OCI-LY1 (cell line): Measurements from ENCODE around the gene THUMPD3.

ENCODE experiments used
- H2AFZ ChIP-seq: fragments of 200-600 bp; sonication (generic), shearing (Covaris generic); 2 replicates; pipeline ENCODE4 v1.6.0; 2014; ENCODE audit warnings: antibody characterized with exemption, mild to moderate bottlenecking, low read length
- H3F3A ChIP-seq: fragments of 200-600 bp; sonication (generic), shearing (Covaris generic); 2 replicates; pipeline ENCODE4 v1.6.0; 2014; ENCODE audit warnings: mild to moderate bottlenecking, antibody characterized with exemption, low read length, moderate library complexity; ENCODE audit not compliant: insufficient read depth
- H3K27ac ChIP-seq: fragments of 200-600 bp; sonication (generic); 2 replicates; pipeline ENCODE4 v1.5.1; 2014; ENCODE audit warnings: low read length, mixed run types, mild to moderate bottlenecking, low read depth; ENCODE audit not compliant: poor library complexity, severe bottlenecking
- H3K27me3 ChIP-seq: fragments of 200-600 bp; sonication (generic); 2 replicates; pipeline ENCODE4 v1.6.0; 2014; ENCODE audit warnings: antibody characterized with exemption, mild to moderate bottlenecking, low read length, moderate library complexity; ENCODE audit not compliant: insufficient read depth
- H3K36me3 ChIP-seq: fragments of 200-600 bp; sonication (generic); 2 replicates; pipeline ENCODE4 v1.6.1; 2014; ENCODE audit warnings: mild to moderate bottlenecking, antibody characterized with exemption, low read length, moderate library complexity, mixed read lengths; ENCODE audit not compliant: insufficient read depth
- H3K4me1 ChIP-seq: fragments of 200-600 bp; sonication (generic); 2 replicates; pipeline ENCODE4 v1.5.1; 2014; ENCODE audit warnings: mild to moderate bottlenecking, low read length, moderate library complexity; ENCODE audit not compliant: insufficient read depth, severe bottlenecking
- H3K4me2 ChIP-seq: fragments of 200-600 bp; sonication (generic), shearing (Covaris generic); 2 replicates; pipeline ENCODE4 v1.6.1; 2014; ENCODE audit warnings: low read length
- H3K4me3 ChIP-seq: fragments of 200-600 bp; sonication (generic); 2 replicates; pipeline ENCODE4 v1.5.1; 2014; ENCODE audit warnings: low read length, low read depth, mild to moderate bottlenecking, mixed read lengths; ENCODE audit not compliant: poor library complexity, severe bottlenecking
- H3K79me2 ChIP-seq: fragments of 200-600 bp; shearing (Covaris generic); 2 replicates; pipeline ENCODE4 v1.6.1; 2016; ENCODE audit warnings: mixed run types, low read length, mixed read lengths; ENCODE audit not compliant: insufficient read depth
- H3K9ac ChIP-seq: fragments of 200-600 bp; sonication (generic), shearing (Covaris generic); 2 replicates; pipeline ENCODE4 v1.6.1; 2014; ENCODE audit warnings: mild to moderate bottlenecking, low read length, mixed read lengths
- H3K9me2 ChIP-seq: fragments of 200-600 bp; sonication (generic), shearing (Covaris generic); 2 replicates; pipeline ENCODE4 v1.6.1; 2014; ENCODE audit warnings: low read depth, mild to moderate bottlenecking, low read length, mixed read lengths
- H3K9me3 ChIP-seq: fragments of 200-600 bp; shearing (Covaris generic); 2 replicates; pipeline ENCODE4 v1.6.1; 2014; ENCODE audit warnings: low read length, mixed read lengths
- H4K20me1 ChIP-seq: fragments of 200-600 bp; sonication (generic), shearing (Covaris generic); 2 replicates; pipeline ENCODE4 v1.6.0; 2016; ENCODE audit warnings: mild to moderate bottlenecking, low read length; ENCODE audit not compliant: insufficient read depth
- CTCF ChIP-seq: fragments of 200-600 bp; sonication (generic), shearing (Covaris generic); IDR thresholded peaks from 2 replicates; pipeline ENCODE4 v1.5.1; 2017; ENCODE audit warnings: mild to moderate bottlenecking, antibody characterized with exemption, low read length, moderate library complexity, mixed read lengths
- EZH2 ChIP-seq: fragments of 200-600 bp; sonication (generic), shearing (Covaris generic); IDR thresholded peaks from 2 replicates; pipeline ENCODE4 v1.8.0; 2017; ENCODE audit warnings: borderline replicate concordance, mixed run types, mild to moderate bottlenecking, antibody characterized with exemption, low read length, moderate library complexity, mixed read lengths

The THUMPD3 gene

GRCh38 chr3:9379327-9379726 is 16.5 kb downstream of the THUMPD3 start:
- no peaks in the 10 kb centered on the region; the same call in 1 of the 2 replicates for H3F3A ChIP-seq

GRCh38 chr3:9380014-9380413 is 17.2 kb downstream of the THUMPD3 start:
- Histone ChIP-seq H4K20me1 (no peaks in the 10 kb centered on the region), H3K4me2 (no peak overlapping the region), H2AFZ (no peak overlapping the region), H3K4me3 (no peak overlapping the region), H3K4me1 (no peaks in the 10 kb centered on the region), H3K27me3 (no peaks in the 10 kb centered on the region), H3K36me3 (peaks cover 95% of the 10 kb centered on the region), H3K27ac (no peak overlapping the region), H3K79me2 (no peaks in the 10 kb centered on the region), H3F3A (peaks cover under 1% of the 10 kb centered on the region), H3K9ac (no peak overlapping the region), H3K9me2 (no peaks in the 10 kb centered on the region), H3K9me3 (no peaks in the 10 kb centered on the region)
- TF ChIP-seq CTCF (no peak), EZH2 (no peak)

More at GRCh38 chr3:9379327-9379726, 16.5 kb downstream of the THUMPD3 start:
- Histone ChIP-seq H3K9me3 (no peaks in the 10 kb centered on the region), H3K9me2 (no peaks in the 10 kb centered on the region), H3K27me3 (no peaks in the 10 kb centered on the region), H4K20me1 (no peaks in the 10 kb centered on the region), H3K4me3 (no peak overlapping the region), H3K9ac (no peak overlapping the region), H3K27ac (no peak overlapping the region), H3K4me1 (no peaks in the 10 kb centered on the region), H3K4me2 (no peak overlapping the region), H3K79me2 (no peaks in the 10 kb centered on the region), H3K36me3 (peaks cover 95% of the 10 kb centered on the region), H2AFZ (no peak overlapping the region)
- no peak for TF ChIP-seq EZH2
- no peak for TF ChIP-seq CTCF

- Histone ChIP-seq H3K27ac (no peak overlapping the region), H3K4me2 (no peak overlapping the region), H3K9me2 (no peaks in the 10 kb centered on the region), H3K4me1 (no peaks in the 10 kb centered on the region), H3K36me3 (peaks cover 95% of the 10 kb centered on the region), H3K79me2 (no peaks in the 10 kb centered on the region), H4K20me1 (no peaks in the 10 kb centered on the region), H3K27me3 (no peaks in the 10 kb centered on the region), H3K9ac (no peak overlapping the region), H3F3A (peaks cover 11% of the 10 kb centered on the region; the same call in 1 of the 2 replicates), H3K4me3 (no peak overlapping the region), H2AFZ (no peak overlapping the region), H3K9me3 (no peaks in the 10 kb centered on the region)
- no peak for TF ChIP-seq EZH2
- TF ChIP-seq CTCF = no peak
Measured at GRCh38 chr3:9384141-9384828, 21.4 kb downstream of the THUMPD3 start.
